OCI-LY7 (cell line): ENCODE data around the gene TPX2. TPM values are rescaled to one million over a fixed set of nuclear protein-coding genes. Genes with fewer than 3 reads are reported as not detected.
A peak's percentile ranks its signal among the peaks of the same experiment; 100 is the strongest.

Experiments used
- BruUV-seq: library from RNA; stranded (reverse); fragments of 400-500 nt; replicated peaks from 2 replicates; lab custom pipeline; 2021; lab: Mats Ljungman, UMichigan
- CTCF ChIA-PET: fragments of 300-600 bp; sonication (Branson Sonifier 250); formaldehyde crosslinking; loops from one replicate; lab custom pipeline; 2022; ENCODE audit warnings: antibody characterized with exemption; ENCODE audit not compliant: unreplicated experiment; lab: Charles Lee
- POLR2A ChIA-PET: fragments of 300-600 bp; sonication (Branson Sonifier 250); formaldehyde crosslinking; loops from one replicate; lab custom pipeline; 2022; ENCODE audit warnings: antibody characterized with exemption; lab: Charles Lee
- DNase-seq: peaks from one replicate; pipeline ENCODE4 v3.0.0-alpha.2; 2015; ENCODE audit warnings: low spot score
- H2AFZ ChIP-seq: fragments of 200-600 bp; sonication (generic), shearing (Covaris generic); 2 replicates; pipeline ENCODE4 v1.6.1; 2014; ENCODE audit warnings: mild to moderate bottlenecking, antibody characterized with exemption, low read length, moderate library complexity
- H3K27ac ChIP-seq: fragments of 200-600 bp; sonication (generic); 2 replicates; pipeline ENCODE4 v1.5.1; 2014; ENCODE audit warnings: mixed run types, low read depth, mild to moderate bottlenecking, moderate library complexity, low read length, inconsistent platforms; ENCODE audit not compliant: poor library complexity, severe bottlenecking
- H3K36me3 ChIP-seq: fragments of 200-600 bp; sonication (generic); 2 replicates; pipeline ENCODE4 v1.6.1; 2014; ENCODE audit warnings: mild to moderate bottlenecking, antibody characterized with exemption, low read length, moderate library complexity, mixed read lengths; ENCODE audit not compliant: insufficient read depth
- H3K4me1 ChIP-seq: fragments of 200-600 bp; sonication (generic); 2 replicates; pipeline ENCODE4 v1.5.1; 2014; ENCODE audit warnings: mild to moderate bottlenecking, low read length; ENCODE audit not compliant: insufficient read depth, poor library complexity, severe bottlenecking
- H3K4me2 ChIP-seq: fragments of 200-600 bp; sonication (generic); 2 replicates; pipeline ENCODE4 v1.6.1; 2014; ENCODE audit warnings: mild to moderate bottlenecking, low read length
- H3K4me3 ChIP-seq: fragments of 200-600 bp; sonication (generic); 2 replicates; pipeline ENCODE4 v1.5.1; 2014; ENCODE audit warnings: mild to moderate bottlenecking, low read depth, low read length; ENCODE audit not compliant: poor library complexity, severe bottlenecking
- H3K79me2 ChIP-seq: fragments of 200-600 bp; sonication (generic); 2 replicates; pipeline ENCODE4 v1.6.1; 2016; ENCODE audit warnings: low read depth, mild to moderate bottlenecking, low read length, moderate library complexity, mixed read lengths; ENCODE audit not compliant: insufficient read depth
- H3K9me2 ChIP-seq: fragments of 200-600 bp; sonication (generic); 2 replicates; pipeline ENCODE4 v1.6.1; 2016; ENCODE audit warnings: mild to moderate bottlenecking, low read length, mixed read lengths; ENCODE audit not compliant: insufficient read depth
- H3K9me3 ChIP-seq: fragments of 200-600 bp; sonication (generic); 2 replicates; pipeline ENCODE4 v1.6.1; 2014; ENCODE audit warnings: mild to moderate bottlenecking, mixed run types, low read length, mixed read lengths
- H4K20me1 ChIP-seq: fragments of 200-600 bp; sonication (generic); 2 replicates; pipeline ENCODE4 v1.6.1; 2014; ENCODE audit warnings: mild to moderate bottlenecking, antibody characterized with exemption, low read length, moderate library complexity, mixed read lengths; ENCODE audit not compliant: insufficient read depth
- EZH2phosphoT487 ChIP-seq: fragments of 200-600 bp; sonication (generic); IDR thresholded peaks from 2 replicates; pipeline ENCODE4 v1.6.1; 2018; ENCODE audit warnings: low read depth, borderline replicate concordance, mild to moderate bottlenecking, mixed run types, antibody characterized with exemption, low read length, moderate library complexity, mixed read lengths
- intact Hi-C: fragments of 100-400 bp; cut with micrococcal nuclease; formaldehyde crosslinking; loops from one replicate; pipeline ENCODE4 v1.10.0; 2022; ENCODE audit not compliant: unreplicated experiment
- total RNA-seq, 2 experiments: library from RNA; depleted of rRNA in 1 of 2; stranded (reverse); fragments of >200 nt in 1 of 2; shearing (Covaris generic) in 1 of 2; gene quantifications; 2 replicates each; pipeline ENCODE4 v1.2.3, GENCODE V29; 2014 to 2022
- TF ChIP-seq, protein P1 (sequence below): fragments of 200-600 bp; sonication (generic); conservative IDR thresholded peaks from 2 replicates; pipeline ENCODE4 v1.5.1; 2014; ENCODE audit warnings: mild to moderate bottlenecking, antibody characterized with exemption, low read length, moderate library complexity, mixed read lengths

TPX2 gene
- total RNA-seq, 2 experiments from 2014 or later, result 121 to 173 TPM

DNA sequence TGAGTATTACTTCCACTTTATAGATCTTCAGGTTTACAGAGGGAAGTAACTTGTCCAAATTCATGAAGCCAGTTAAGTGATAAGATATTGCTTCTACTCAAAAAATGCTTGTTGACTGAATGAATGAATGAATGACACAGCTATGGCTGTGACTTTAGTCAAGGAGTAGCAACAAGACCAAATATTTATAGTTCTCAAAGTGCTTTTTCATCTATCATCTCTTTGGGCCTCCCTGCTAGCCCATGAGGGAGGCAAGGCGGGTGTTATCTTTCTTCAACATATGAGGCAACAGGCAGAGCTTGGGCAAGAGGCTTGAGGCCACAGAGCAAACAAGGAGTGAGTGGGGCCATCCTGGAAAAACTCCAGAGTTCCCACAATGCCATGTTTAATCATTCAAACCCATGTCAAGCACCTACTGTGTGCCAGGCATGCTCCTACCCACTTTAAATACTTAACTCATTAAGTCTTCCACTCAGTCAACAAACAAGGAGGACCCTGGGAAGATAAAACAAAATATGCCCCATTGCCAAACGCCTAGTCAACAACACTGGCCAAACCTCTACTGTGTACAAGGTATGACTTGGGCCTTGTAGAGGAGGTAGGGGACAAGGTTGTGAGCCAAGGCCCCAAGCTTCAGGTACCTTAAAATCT, 32.4 kb upstream of the TPX2 start:
- TSS peak; percentile 1 for BruUV-seq
- ChIA-PET CTCF (interaction anchor here (0.7 kb wide), 1 partner anchor 15 kb away, joined by 3 read pairs; no protein-coding TSS in a partner anchor), POLR2A (interaction anchor here (0.6 to 5.9 kb wide), 10 partner anchors 9 to 183 kb away, joined by 3 to 43 read pairs (median 4); partner anchors contain the start of gene BCL2L1)
- intact Hi-C loops, result no loop called here
- peak overlapping the region; percentile 98 for H3K27ac ChIP-seq
- TF ChIP-seq EZH2phosphoT487, result no peak
- TF ChIP-seq, protein P1, sequence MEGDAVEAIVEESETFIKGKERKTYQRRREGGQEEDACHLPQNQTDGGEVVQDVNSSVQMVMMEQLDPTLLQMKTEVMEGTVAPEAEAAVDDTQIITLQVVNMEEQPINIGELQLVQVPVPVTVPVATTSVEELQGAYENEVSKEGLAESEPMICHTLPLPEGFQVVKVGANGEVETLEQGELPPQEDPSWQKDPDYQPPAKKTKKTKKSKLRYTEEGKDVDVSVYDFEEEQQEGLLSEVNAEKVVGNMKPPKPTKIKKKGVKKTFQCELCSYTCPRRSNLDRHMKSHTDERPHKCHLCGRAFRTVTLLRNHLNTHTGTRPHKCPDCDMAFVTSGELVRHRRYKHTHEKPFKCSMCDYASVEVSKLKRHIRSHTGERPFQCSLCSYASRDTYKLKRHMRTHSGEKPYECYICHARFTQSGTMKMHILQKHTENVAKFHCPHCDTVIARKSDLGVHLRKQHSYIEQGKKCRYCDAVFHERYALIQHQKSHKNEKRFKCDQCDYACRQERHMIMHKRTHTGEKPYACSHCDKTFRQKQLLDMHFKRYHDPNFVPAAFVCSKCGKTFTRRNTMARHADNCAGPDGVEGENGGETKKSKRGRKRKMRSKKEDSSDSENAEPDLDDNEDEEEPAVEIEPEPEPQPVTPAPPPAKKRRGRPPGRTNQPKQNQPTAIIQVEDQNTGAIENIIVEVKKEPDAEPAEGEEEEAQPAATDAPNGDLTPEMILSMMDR, result no peak
- H2AFZ ChIP-seq, result no peak overlapping the region
- H3K4me2 ChIP-seq, result peak overlapping the region; percentile 65
- H3K4me3 ChIP-seq, result peak overlapping the region; percentile 0
- H3K9me3 ChIP-seq, result peaks cover 3% of the 10 kb centered on the region; the same call in 1 of the 2 replicates
- DNase-seq, result no peak
- H4K20me1 ChIP-seq, result no peaks in the 10 kb centered on the region
- H3K9me2 ChIP-seq, result no peaks in the 10 kb centered on the region
- peaks cover 69% of the 10 kb centered on the region for H3K36me3 ChIP-seq
- peaks cover 82% of the 10 kb centered on the region for H3K4me1 ChIP-seq
- peaks cover 70% of the 10 kb centered on the region for H3K79me2 ChIP-seq

DNA sequence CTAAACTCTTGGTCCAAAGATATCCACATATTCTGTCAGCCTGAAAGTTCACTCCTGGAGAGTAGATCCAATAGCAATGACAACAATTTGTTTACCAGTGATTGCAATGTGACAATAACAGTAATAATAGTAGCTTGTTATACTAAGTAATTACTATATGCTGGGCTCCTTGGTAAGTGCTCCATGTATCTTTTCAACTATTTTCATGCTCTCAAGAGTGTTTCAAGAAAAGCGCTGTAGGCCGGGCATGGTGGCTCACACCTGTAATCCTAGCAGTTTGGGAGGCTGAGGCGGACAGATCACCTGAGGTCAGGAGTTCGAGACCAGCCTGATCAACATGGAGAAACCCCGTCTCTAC, 31.9 kb upstream of the TPX2 start:
- no peaks in the 10 kb centered on the region for H3K9me2 ChIP-seq
- H3K27ac ChIP-seq, result peak overlapping the region; percentile 98
- CTCF ChIA-PET, result no interaction called here
- no peaks in the 10 kb centered on the region for H4K20me1 ChIP-seq
- H3K4me2 ChIP-seq, result peak overlapping the region; percentile 65
- no peak overlapping the region for H2AFZ ChIP-seq
- intact Hi-C loops, result no loop called here
- H3K4me3 ChIP-seq, result no peak overlapping the region
- no peak for TF ChIP-seq EZH2phosphoT487
- TF ChIP-seq, protein P1, result no peak
- POLR2A ChIA-PET, result interaction anchor here (0.7 to 5.9 kb wide), 7 partner anchors 9 to 183 kb away, joined by 4 to 43 read pairs (median 8); partner anchors contain the start of gene BCL2L1
- H3K4me1 ChIP-seq, result peaks cover 82% of the 10 kb centered on the region
- H3K36me3 ChIP-seq, result peaks cover 69% of the 10 kb centered on the region
- peaks cover 70% of the 10 kb centered on the region for H3K79me2 ChIP-seq
- BruUV-seq, result no TSS peak
- peaks cover 3% of the 10 kb centered on the region; the same call in 1 of the 2 replicates for H3K9me3 ChIP-seq
- no peak for DNase-seq
